IPS DF 4.7 (cell line): ENCODE measurements around the gene MXRA8.

Experiments
- DNase-seq: peaks from one replicate; pipeline ENCODE4 v3.0.0-alpha.2; 2013; ENCODE audit warnings: low spot score; ENCODE audit errors: extremely low read depth

The MXRA8 gene

GRCh38 chr1:1366699-1367066 lies 8.3 kb upstream of the MXRA8 start:
- DNase-seq, result no peak

- no peak for DNase-seq
These were observed 7.7 kb upstream of the MXRA8 start for GRCh38 chr1:1365875-1366698.

- DNase-seq, result no peak
These were observed 5.9 kb upstream of the MXRA8 start for GRCh38 chr1:1364266-1364665.

GRCh38 chr1:1361982-1362423 lies 3.6 kb upstream of the MXRA8 start:
- no peak for DNase-seq

GRCh38 chr1:1361233-1361981 lies 3.1 kb upstream of the MXRA8 start:
- DNase-seq, result no peak

GRCh38 chr1:1360506-1361169 lies 2.3 kb upstream of the MXRA8 start:
- no peak for DNase-seq

GRCh38 chr1:1359664-1360468 lies 1.5 kb upstream of the MXRA8 start:
- DNase-seq, result no peak

GRCh38 chr1:1359308-1359663 lies 931 bp upstream of the MXRA8 start:
- no peak for DNase-seq

GRCh38 chr1:1357871-1358432 lies 403 bp downstream of the MXRA8 start:
- DNase-seq, result no peak

- no peak for DNase-seq
These were observed 1.5 kb downstream of the MXRA8 start for GRCh38 chr1:1356796-1357401.

- DNase-seq, result no peak
These were observed 2.1 kb downstream of the MXRA8 start for GRCh38 chr1:1356166-1356795.

- no peak for DNase-seq
These were observed 2.9 kb downstream of the MXRA8 start for GRCh38 chr1:1355416-1355815.

GRCh38 chr1:1354271-1355247 lies 3.8 kb downstream of the MXRA8 start:
- no peak for DNase-seq

- no peak for DNase-seq
These were observed 4.8 kb downstream of the MXRA8 start for GRCh38 chr1:1353389-1354151.

- DNase-seq, result no peak
These were observed 5.5 kb downstream of the MXRA8 start for GRCh38 chr1:1352786-1353388.

GRCh38 chr1:1351511-1352427 lies 6.6 kb downstream of the MXRA8 start:
- no peak for DNase-seq
